Measurements from ENCODE around the gene ELP6. TPM values are rescaled to one million over a fixed set of nuclear protein-coding genes. Genes with fewer than 3 reads are reported as not detected.

The ELP6 gene
- total RNA-seq: 10 to 100 TPM; 18.8 to 43.1 (median 25.3) TPM
- polyA plus RNA-seq: 10 to 100 TPM; 35.6 to 35.8 TPM
- 11.0 reads per million, percentile 38 among the genes with 10 or more reads in this experiment for total RNA-seq

GRCh38 chr3:47513125-47513929 lies at the start of gene ELP6:
TSS of gene ELP6 (minus strand) at chr3:47513712. CDS start at chr3:47513590, 122 bp downstream.
- CTCF ChIA-PET: interaction anchor here (0.6 to 2.1 kb wide), 6 partner anchors 9 to 575 kb away, joined by 3 to 6 read pairs (median 3); no protein-coding TSS in a partner anchor
- peaks cover 0 to 8% (median 0%) of the 10 kb centered on the region in 5 donors for H3K27me3 Mint-ChIP-seq
- H3K27me3 ChIP-seq (ENCODE audit: control insufficient read depth in 2 of 2, insufficient read depth in 2 of 2, low read length in 2 of 2): no peaks in the 10 kb centered on the region
- peak within 1 kb of the TSS; percentile 99 for H3K4me3 ChIP-seq (ENCODE audit: low read length)
- peaks cover 0 to 5% (median 0%) of the 10 kb centered on the region in 11 donors for H3K9me3 Mint-ChIP-seq
- peak within 1 kb of the TSS; percentile 96 to 99 (median 98) for H3K27ac Mint-ChIP-seq
- peak; percentile 98 for ATAC-seq
- peak within 1 kb of the TSS; percentile 92 to 99 (median 97) for H3K4me3 Mint-ChIP-seq
- no peaks in the 10 kb centered on the region for H3K9me3 ChIP-seq (ENCODE audit: control insufficient read depth in 2 of 3, low read length in 3 of 3)
- H3K36me3 ChIP-seq (ENCODE audit: control insufficient read depth in 2 of 3, insufficient read depth in 3 of 3, low read length in 3 of 3): peaks cover 0 to 28% (median 7%) of the 10 kb centered on the region in 3 experiments
- peak; percentile 95 to 100 (median 99) for DNase-seq
- H3K36me3 Mint-ChIP-seq: peaks cover 0 to 10% (median 2%) of the 10 kb centered on the region in 5 donors
- intact Hi-C loops (cut with micrococcal nuclease): loop anchor here (1.0 to 10.0 kb wide), 16 partner anchors 38 to 1405 kb away; partner anchors contain the start of genes DHX30 (in 2 of the 2), SCAP (in 2 of the 2), ARIH2 (in 1 of the 2) and CDC25A (in 1 of the 2)
- H3K4me1 ChIP-seq (ENCODE audit: control insufficient read depth in 2 of 2, insufficient read depth in 2 of 2, low read length in 2 of 2): peaks cover 0 to 11% of the 10 kb centered on the region in 2 donors
- H3K4me1 Mint-ChIP-seq: peaks cover 6 to 31% (median 25%) of the 10 kb centered on the region in 7 donors
- POLR2A ChIA-PET: interaction anchor here (0.6 to 1.5 kb wide), 7 partner anchors 37 to 268 kb away, joined by 3 to 7 read pairs (median 5); partner anchors contain the start of genes PTPN23, SCAP and SMARCC1
- H3K27ac ChIP-seq (ENCODE audit: low read depth, low read length): peak within 1 kb of the TSS; percentile 95

GRCh38 chr3:47556351-47556750 lies 42.8 kb upstream of the ELP6 start:
- ChIA-PET CTCF (no interaction called here), POLR2A (no interaction called here)
- Mint-ChIP-seq H3K27me3 (peaks cover 0 to 13% (median 8%) of the 10 kb centered on the region in 5 donors), H3K4me1 (no peaks in the 10 kb centered on the region), H3K4me3 (no peak overlapping the region), H3K27ac (no peak overlapping the region), H3K36me3 (peaks cover 0 to 4% (median 0%) of the 10 kb centered on the region in 5 donors), H3K9me3 (peaks cover 0 to 6% (median 0%) of the 10 kb centered on the region in 11 donors)
- ATAC-seq (no peak), DNase-seq (no peak)
- Histone ChIP-seq H3K27ac (ENCODE audit: low read depth, low read length) (no peak overlapping the region), H3K36me3 (ENCODE audit: control insufficient read depth in 2 of 3, insufficient read depth in 3 of 3, low read length in 3 of 3) (no peaks in the 10 kb centered on the region), H3K27me3 (ENCODE audit: control insufficient read depth in 2 of 2, insufficient read depth in 2 of 2, low read length in 2 of 2) (no peaks in the 10 kb centered on the region), H3K9me3 (ENCODE audit: control insufficient read depth in 2 of 3, low read length in 3 of 3) (no peaks in the 10 kb centered on the region), H3K4me1 (ENCODE audit: control insufficient read depth in 2 of 2, insufficient read depth in 2 of 2, low read length in 2 of 2) (no peaks in the 10 kb centered on the region), H3K4me3 (ENCODE audit: low read length) (no peak overlapping the region)
- intact Hi-C loops (cut with micrococcal nuclease): no loop called here

GRCh38 chr3:47554335-47554734 lies 40.8 kb upstream of the ELP6 start:
- peaks cover 0 to under 1% (median 0%) of the 10 kb centered on the region in 7 donors for H3K4me1 Mint-ChIP-seq
- Histone ChIP-seq H3K27me3 (ENCODE audit: control insufficient read depth in 2 of 2, insufficient read depth in 2 of 2, low read length in 2 of 2) (no peaks in the 10 kb centered on the region), H3K27ac (ENCODE audit: low read depth, low read length) (no peak overlapping the region), H3K4me3 (ENCODE audit: low read length) (no peak overlapping the region), H3K9me3 (ENCODE audit: control insufficient read depth in 2 of 3, low read length in 3 of 3) (no peaks in the 10 kb centered on the region), H3K36me3 (ENCODE audit: control insufficient read depth in 2 of 3, insufficient read depth in 3 of 3, low read length in 3 of 3) (no peaks in the 10 kb centered on the region), H3K4me1 (ENCODE audit: control insufficient read depth in 2 of 2, insufficient read depth in 2 of 2, low read length in 2 of 2) (no peaks in the 10 kb centered on the region)
- no peak overlapping the region for H3K4me3 Mint-ChIP-seq
- intact Hi-C loops (cut with micrococcal nuclease): no loop called here
- peaks cover 0 to 4% (median 0%) of the 10 kb centered on the region in 5 donors for H3K36me3 Mint-ChIP-seq
- ATAC-seq: no peak
- H3K27me3 Mint-ChIP-seq: peaks cover 6 to 21% (median 18%) of the 10 kb centered on the region in 5 donors
- ChIA-PET POLR2A (no interaction called here), CTCF (no interaction called here)
- no peak overlapping the region for H3K27ac Mint-ChIP-seq
- no peak for DNase-seq
- H3K9me3 Mint-ChIP-seq: peaks cover 0 to 6% (median 0%) of the 10 kb centered on the region in 11 donors

- CTCF ChIA-PET: no interaction called here
- no peaks in the 10 kb centered on the region for H3K36me3 ChIP-seq (ENCODE audit: control insufficient read depth in 2 of 3, insufficient read depth in 3 of 3, low read length in 3 of 3)
- H3K27ac ChIP-seq (ENCODE audit: low read depth, low read length): no peak overlapping the region
These were observed 39.9 kb upstream of the ELP6 start for GRCh38 chr3:47553407-47553806.

GRCh38 chr3:47542471-47543173 lies 29.1 kb upstream of the ELP6 start:
- intact Hi-C loops (cut with micrococcal nuclease): no loop called here
- POLR2A ChIA-PET: interaction anchor here (0.8 kb wide), 1 partner anchor 1673 kb away, joined by 3 read pairs; no protein-coding TSS in a partner anchor
- DNase-seq (no peak), ATAC-seq (no peak)
- no peaks in the 10 kb centered on the region for H3K36me3 ChIP-seq (ENCODE audit: control insufficient read depth in 2 of 3, insufficient read depth in 3 of 3, low read length in 3 of 3)
- no peaks in the 10 kb centered on the region for H3K9me3 Mint-ChIP-seq
- CTCF ChIA-PET: no interaction called here
- H3K27ac ChIP-seq (ENCODE audit: low read depth, low read length): no peak overlapping the region
- H3K4me1 Mint-ChIP-seq: no peaks in the 10 kb centered on the region
- H3K4me3 Mint-ChIP-seq: no peak overlapping the region
- H3K36me3 Mint-ChIP-seq: no peaks in the 10 kb centered on the region
- no peak overlapping the region for H3K4me3 ChIP-seq (ENCODE audit: low read length)
- no peaks in the 10 kb centered on the region for H3K4me1 ChIP-seq (ENCODE audit: control insufficient read depth in 2 of 2, insufficient read depth in 2 of 2, low read length in 2 of 2)
- H3K27me3 Mint-ChIP-seq: peaks cover 0 to 11% (median 3%) of the 10 kb centered on the region in 5 donors
- H3K27ac Mint-ChIP-seq: no peak overlapping the region
- H3K27me3 ChIP-seq (ENCODE audit: control insufficient read depth in 2 of 2, insufficient read depth in 2 of 2, low read length in 2 of 2): no peaks in the 10 kb centered on the region
- H3K9me3 ChIP-seq (ENCODE audit: control insufficient read depth in 2 of 3, low read length in 3 of 3): no peaks in the 10 kb centered on the region

More at GRCh38 chr3:47553407-47553806, 39.9 kb upstream of the ELP6 start:
- intact Hi-C loops (cut with micrococcal nuclease): no loop called here
- DNase-seq (no peak), ATAC-seq (no peak)
- Mint-ChIP-seq H3K4me3 (no peak overlapping the region), H3K9me3 (peaks cover 0 to 6% (median 0%) of the 10 kb centered on the region in 11 donors), H3K27ac (no peak overlapping the region), H3K27me3 (peaks cover 6 to 24% (median 18%) of the 10 kb centered on the region in 5 donors), H3K4me1 (peaks cover 0 to 2% (median 0%) of the 10 kb centered on the region in 7 donors), H3K36me3 (peaks cover 0 to 4% (median 0%) of the 10 kb centered on the region in 5 donors)
- H3K4me1 ChIP-seq (ENCODE audit: control insufficient read depth in 2 of 2, insufficient read depth in 2 of 2, low read length in 2 of 2): no peaks in the 10 kb centered on the region
- no peak overlapping the region for H3K4me3 ChIP-seq (ENCODE audit: low read length)
- POLR2A ChIA-PET: no interaction called here
- H3K27me3 ChIP-seq (ENCODE audit: control insufficient read depth in 2 of 2, insufficient read depth in 2 of 2, low read length in 2 of 2): no peaks in the 10 kb centered on the region
- H3K9me3 ChIP-seq (ENCODE audit: control insufficient read depth in 2 of 3, low read length in 3 of 3): no peaks in the 10 kb centered on the region

GRCh38 chr3:47541583-47542108 lies 28.1 kb upstream of the ELP6 start:
- Mint-ChIP-seq H3K27me3 (peaks cover 0 to 19% (median 4%) of the 10 kb centered on the region in 5 donors), H3K36me3 (no peaks in the 10 kb centered on the region), H3K9me3 (no peaks in the 10 kb centered on the region), H3K27ac (no peak overlapping the region), H3K4me1 (no peaks in the 10 kb centered on the region), H3K4me3 (no peak overlapping the region)
- no peak for ATAC-seq
- DNase-seq: no peak
- no peaks in the 10 kb centered on the region for H3K4me1 ChIP-seq (ENCODE audit: control insufficient read depth in 2 of 2, insufficient read depth in 2 of 2, low read length in 2 of 2)
- no peaks in the 10 kb centered on the region for H3K36me3 ChIP-seq (ENCODE audit: control insufficient read depth in 2 of 3, insufficient read depth in 3 of 3, low read length in 3 of 3)
- no peaks in the 10 kb centered on the region for H3K9me3 ChIP-seq (ENCODE audit: control insufficient read depth in 2 of 3, low read length in 3 of 3)
- ChIA-PET CTCF (no interaction called here), POLR2A (interaction anchor here (0.8 kb wide), 1 partner anchor 1673 kb away, joined by 3 read pairs; no protein-coding TSS in a partner anchor)
- H3K4me3 ChIP-seq (ENCODE audit: low read length): no peak overlapping the region
- no peak overlapping the region for H3K27ac ChIP-seq (ENCODE audit: low read depth, low read length)
- H3K27me3 ChIP-seq (ENCODE audit: control insufficient read depth in 2 of 2, insufficient read depth in 2 of 2, low read length in 2 of 2): no peaks in the 10 kb centered on the region
- intact Hi-C loops (cut with micrococcal nuclease): no loop called here
